ENCODE data around the gene TNRC6A.

Gene TNRC6A

GRCh38 chr16:24753437-24753836 is 24.0 kb downstream of the TNRC6A start:
- H3K4me1 ChIP-seq = peaks cover 6% of the 10 kb centered on the region; the same call in 1 of the 2 replicates
- H3K27me3 ChIP-seq (ENCODE audit: low read depth) = no peaks in the 10 kb centered on the region
- no peak for DNase-seq (ENCODE audit: low spot score in 2 of 2)
- in situ Hi-C loops (cut with MboI; ENCODE audit: low sequenced_read_pairs) = no loop called here
- H3K9me3 ChIP-seq = no peaks in the 10 kb centered on the region
- no peak overlapping the region for H3K4me3 ChIP-seq
- H3K36me3 ChIP-seq (replicated peaks) = no peaks in the 10 kb centered on the region; the same call in 1 of the 2 replicates

GRCh38 chr16:24754543-24754942 is 25.1 kb downstream of the TNRC6A start:
- H3K36me3 ChIP-seq (replicated peaks) = peaks cover 3% of the 10 kb centered on the region; the same call in 1 of the 2 replicates
- H3K27me3 ChIP-seq (ENCODE audit: low read depth) = no peaks in the 10 kb centered on the region
- in situ Hi-C loops (cut with MboI; ENCODE audit: low sequenced_read_pairs) = no loop called here
- peaks cover 6% of the 10 kb centered on the region; the same call in 1 of the 2 replicates for H3K4me1 ChIP-seq
- H3K4me3 ChIP-seq = no peak overlapping the region
- no peak for DNase-seq (ENCODE audit: low spot score in 2 of 2)
- H3K9me3 ChIP-seq = no peaks in the 10 kb centered on the region

DNA sequence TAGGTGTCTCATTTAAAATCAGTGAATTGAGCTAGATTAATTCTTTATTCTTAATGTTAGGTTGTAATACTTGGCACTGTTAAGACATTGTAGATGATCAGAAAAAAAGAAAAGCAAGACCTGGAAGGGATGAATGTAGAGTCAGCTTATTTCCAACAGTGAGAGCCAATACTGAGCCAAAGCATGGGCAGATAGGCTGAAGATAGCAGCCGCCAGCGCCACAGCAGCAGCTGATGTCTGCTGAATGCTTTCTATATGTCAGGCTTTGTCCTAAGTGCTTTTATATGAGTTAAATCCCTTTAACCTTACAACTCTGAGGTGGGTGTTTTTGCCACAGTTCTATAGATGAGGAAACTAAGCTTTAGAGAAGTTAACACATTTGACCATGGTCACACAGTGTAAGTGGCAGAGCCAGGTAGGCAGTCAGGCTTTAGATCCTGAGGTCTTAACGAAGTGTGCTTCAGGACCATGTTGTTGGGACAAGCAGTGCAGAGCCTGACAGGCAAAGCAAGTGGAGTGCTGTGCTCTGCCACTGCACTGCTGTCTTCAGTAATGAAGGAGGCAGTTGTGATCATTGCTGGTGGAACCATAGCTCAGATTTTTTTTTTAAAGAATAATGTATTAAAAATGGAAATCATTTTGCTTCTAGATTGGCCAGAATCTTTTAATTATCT is 25.9 kb downstream of the TNRC6A start:
- in situ Hi-C loops (cut with MboI; ENCODE audit: low sequenced_read_pairs) = no loop called here
- no peaks in the 10 kb centered on the region for H3K27me3 ChIP-seq (ENCODE audit: low read depth)
- peaks cover 9% of the 10 kb centered on the region for H3K36me3 ChIP-seq (replicated peaks)
- DNase-seq (ENCODE audit: low spot score in 2 of 2) = peak in 1 of 2 experiments; percentile 12
- peaks cover 6% of the 10 kb centered on the region; the same call in 1 of the 2 replicates for H3K4me1 ChIP-seq
- H3K9me3 ChIP-seq = no peaks in the 10 kb centered on the region
- H3K4me3 ChIP-seq = no peak overlapping the region

DNA sequence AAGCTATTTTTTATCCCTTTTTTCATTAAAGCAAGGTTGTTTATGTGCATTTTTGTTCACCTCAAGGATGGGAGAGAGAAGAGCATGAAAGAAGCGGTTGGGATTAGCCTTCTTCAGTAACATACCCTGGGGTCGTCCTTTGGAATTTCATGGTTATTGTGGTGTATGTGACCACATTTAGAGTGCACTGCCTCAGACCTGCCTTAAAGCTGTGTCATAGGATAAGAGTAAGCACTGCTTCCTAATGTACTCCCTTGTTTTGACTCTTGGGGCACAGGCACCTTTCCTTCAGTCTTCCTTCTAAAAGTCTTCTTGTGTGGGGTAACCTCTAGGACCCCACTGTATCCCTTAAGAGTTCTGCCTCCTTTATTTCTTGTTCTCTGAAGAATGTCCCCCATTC is 28.9 kb downstream of the TNRC6A start:
- Histone ChIP-seq H3K9me3 (no peaks in the 10 kb centered on the region), H3K36me3 (replicated peaks) (peaks cover 22% of the 10 kb centered on the region), H3K27me3 (ENCODE audit: low read depth) (no peaks in the 10 kb centered on the region), H3K4me1 (peaks cover 6% of the 10 kb centered on the region; the same call in 1 of the 2 replicates), H3K4me3 (no peak overlapping the region)
- peak in 1 of 2 experiments; percentile 26 for DNase-seq (ENCODE audit: low spot score in 2 of 2)
- in situ Hi-C loops (cut with MboI; ENCODE audit: low sequenced_read_pairs) = no loop called here

GRCh38 chr16:24759006-24759405 is 29.6 kb downstream of the TNRC6A start:
- Histone ChIP-seq H3K4me1 (peaks cover 6% of the 10 kb centered on the region; the same call in 1 of the 2 replicates), H3K27me3 (ENCODE audit: low read depth) (no peaks in the 10 kb centered on the region), H3K4me3 (no peak overlapping the region), H3K9me3 (no peaks in the 10 kb centered on the region), H3K36me3 (replicated peaks) (peaks cover 24% of the 10 kb centered on the region)
- DNase-seq (ENCODE audit: low spot score in 2 of 2) = no peak
- in situ Hi-C loops (cut with MboI; ENCODE audit: low sequenced_read_pairs) = no loop called here

GRCh38 chr16:24761526-24761925 is 32.1 kb downstream of the TNRC6A start:
- H3K36me3 ChIP-seq (replicated peaks) = peaks cover 24% of the 10 kb centered on the region
- in situ Hi-C loops (cut with MboI; ENCODE audit: low sequenced_read_pairs) = no loop called here
- no peaks in the 10 kb centered on the region for H3K9me3 ChIP-seq
- H3K4me3 ChIP-seq = no peak overlapping the region
- H3K27me3 ChIP-seq (ENCODE audit: low read depth) = no peaks in the 10 kb centered on the region
- DNase-seq (ENCODE audit: low spot score in 2 of 2) = no peak
- peaks cover 3% of the 10 kb centered on the region; the same call in 1 of the 2 replicates for H3K4me1 ChIP-seq

DNA sequence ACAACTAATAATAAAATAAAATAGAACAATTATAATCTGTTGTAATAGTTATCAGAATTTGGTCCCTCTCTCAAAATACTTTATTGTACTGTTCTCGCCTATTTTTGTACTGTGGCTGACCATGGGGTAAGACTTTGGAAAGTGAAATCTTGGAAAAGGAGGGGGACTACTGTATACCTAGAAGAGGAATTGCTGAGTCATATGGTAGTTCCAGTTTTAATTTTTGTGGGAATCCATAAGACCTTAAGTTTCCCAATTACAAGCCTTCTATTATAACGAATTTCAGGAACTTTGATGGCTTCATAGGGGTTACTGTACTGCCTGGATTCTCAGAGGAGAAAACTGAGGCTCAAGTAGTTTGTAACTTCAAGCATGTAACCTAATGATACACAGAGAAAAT is 35.5 kb downstream of the TNRC6A start:
- Histone ChIP-seq H3K27me3 (ENCODE audit: low read depth) (no peaks in the 10 kb centered on the region), H3K36me3 (replicated peaks) (peaks cover 19% of the 10 kb centered on the region), H3K4me1 (peaks cover 10% of the 10 kb centered on the region), H3K4me3 (no peak overlapping the region), H3K9me3 (no peaks in the 10 kb centered on the region)
- in situ Hi-C loops (cut with MboI; ENCODE audit: low sequenced_read_pairs) = no loop called here
- no peak for DNase-seq (ENCODE audit: low spot score in 2 of 2)

DNA sequence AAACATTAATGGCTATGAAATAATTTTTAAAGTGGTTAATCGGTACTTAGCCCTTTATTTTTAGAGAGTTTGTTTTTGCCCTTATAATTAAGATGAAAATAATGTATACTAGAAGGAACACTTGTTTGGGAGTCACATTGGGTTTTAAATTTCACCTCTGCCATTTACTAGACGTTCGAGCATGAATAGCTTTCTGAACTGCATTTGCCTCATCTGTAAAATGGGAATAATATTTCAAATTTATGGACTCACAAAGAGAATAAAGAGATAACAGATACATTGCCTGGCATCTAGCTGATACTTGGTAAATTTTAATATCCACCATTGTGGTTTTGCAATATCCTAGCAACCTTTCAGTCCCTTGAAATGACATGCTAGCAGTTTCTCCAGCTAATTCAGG is 36.6 kb downstream of the TNRC6A start:
- H3K27me3 ChIP-seq (ENCODE audit: low read depth) = no peaks in the 10 kb centered on the region
- no peak overlapping the region for H3K4me3 ChIP-seq
- peaks cover 16% of the 10 kb centered on the region for H3K36me3 ChIP-seq (replicated peaks)
- H3K9me3 ChIP-seq = no peaks in the 10 kb centered on the region
- no peak for DNase-seq (ENCODE audit: low spot score in 2 of 2)
- peaks cover 14% of the 10 kb centered on the region for H3K4me1 ChIP-seq
- in situ Hi-C loops (cut with MboI; ENCODE audit: low sequenced_read_pairs) = no loop called here

DNA sequence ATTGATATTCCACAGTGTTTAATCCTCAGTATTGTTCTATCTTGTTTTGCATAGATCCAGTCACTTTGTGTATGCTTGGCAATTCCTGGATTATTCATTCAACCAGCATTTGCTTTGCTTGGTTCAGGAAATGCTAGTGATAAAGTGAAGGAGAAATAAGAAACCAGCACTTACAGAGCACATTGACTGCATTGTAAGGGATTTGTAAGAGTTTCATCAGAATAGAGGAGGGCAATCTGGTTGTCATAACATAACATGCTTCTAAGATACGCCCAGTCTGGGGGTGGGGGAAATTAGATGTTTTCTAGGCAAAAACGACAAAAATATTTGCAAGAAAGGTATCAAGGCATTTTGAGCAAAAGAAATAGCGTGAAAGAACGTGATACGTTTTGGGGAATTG is 40.4 kb downstream of the TNRC6A start:
- no peak overlapping the region for H3K4me3 ChIP-seq
- peaks cover 14% of the 10 kb centered on the region for H3K4me1 ChIP-seq
- no peaks in the 10 kb centered on the region for H3K9me3 ChIP-seq
- in situ Hi-C loops (cut with MboI; ENCODE audit: low sequenced_read_pairs) = no loop called here
- DNase-seq (ENCODE audit: low spot score in 2 of 2) = peak in 1 of 2 experiments; percentile 48
- peaks cover 7% of the 10 kb centered on the region for H3K36me3 ChIP-seq (replicated peaks)
- H3K27me3 ChIP-seq (ENCODE audit: low read depth) = no peaks in the 10 kb centered on the region

- Histone ChIP-seq H3K36me3 (replicated peaks) (peaks cover 16% of the 10 kb centered on the region), H3K4me3 (no peak overlapping the region), H3K27me3 (ENCODE audit: low read depth) (no peaks in the 10 kb centered on the region), H3K9me3 (no peaks in the 10 kb centered on the region), H3K4me1 (peaks cover 14% of the 10 kb centered on the region)
- DNase-seq (ENCODE audit: low spot score in 2 of 2) = no peak
- in situ Hi-C loops (cut with MboI; ENCODE audit: low sequenced_read_pairs) = no loop called here
Observed at GRCh38 chr16:24771132-24771778, 41.8 kb downstream of the TNRC6A start.

GRCh38 chr16:24771779-24772157 is 42.3 kb downstream of the TNRC6A start:
- Histone ChIP-seq H3K36me3 (replicated peaks) (peaks cover 21% of the 10 kb centered on the region), H3K9me3 (no peaks in the 10 kb centered on the region)
- no peak for DNase-seq (ENCODE audit: low spot score in 2 of 2)

DNA sequence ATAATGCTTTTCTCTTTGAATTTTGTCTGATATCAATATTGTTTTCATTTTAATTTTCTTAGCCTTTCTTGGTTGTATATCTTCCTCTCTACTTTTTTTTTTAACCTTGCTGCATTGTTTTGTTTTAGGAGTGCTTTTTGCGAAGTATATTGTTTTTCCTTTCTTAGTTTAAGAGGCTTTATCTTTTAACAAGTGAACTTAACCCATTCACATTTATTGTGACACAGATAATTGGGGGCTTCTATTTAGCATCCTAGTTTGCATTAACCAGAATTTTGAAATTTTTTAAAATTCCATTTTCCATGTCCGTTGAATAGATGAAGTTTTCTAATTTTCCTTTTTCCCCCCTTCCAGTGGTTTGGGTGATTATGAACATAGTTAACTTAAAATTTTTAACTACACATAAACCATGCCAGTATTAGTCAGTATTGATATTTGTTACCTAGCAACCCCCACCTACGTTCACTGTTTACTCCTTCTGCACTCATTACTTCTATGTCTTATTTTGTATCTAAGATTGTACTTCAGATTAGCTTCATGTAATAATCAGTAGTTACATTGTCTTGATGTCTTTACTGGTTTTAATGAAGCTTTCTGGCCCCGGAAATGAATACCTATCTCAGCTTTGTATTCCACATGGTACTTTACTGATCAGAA is 44.4 kb downstream of the TNRC6A start:
- no peaks in the 10 kb centered on the region for H3K27me3 ChIP-seq (ENCODE audit: low read depth)
- no peak for DNase-seq (ENCODE audit: low spot score in 2 of 2)
- in situ Hi-C loops (cut with MboI; ENCODE audit: low sequenced_read_pairs) = no loop called here
- peaks cover 43% of the 10 kb centered on the region for H3K36me3 ChIP-seq (replicated peaks)
- H3K4me3 ChIP-seq = no peak overlapping the region
- peaks cover 14% of the 10 kb centered on the region for H3K4me1 ChIP-seq
- H3K9me3 ChIP-seq = no peaks in the 10 kb centered on the region

More at GRCh38 chr16:24771779-24772157, 42.3 kb downstream of the TNRC6A start:
- in situ Hi-C loops (cut with MboI; ENCODE audit: low sequenced_read_pairs) = no loop called here
- Histone ChIP-seq H3K4me3 (no peak overlapping the region), H3K27me3 (ENCODE audit: low read depth) (no peaks in the 10 kb centered on the region), H3K4me1 (peaks cover 14% of the 10 kb centered on the region)

DNA sequence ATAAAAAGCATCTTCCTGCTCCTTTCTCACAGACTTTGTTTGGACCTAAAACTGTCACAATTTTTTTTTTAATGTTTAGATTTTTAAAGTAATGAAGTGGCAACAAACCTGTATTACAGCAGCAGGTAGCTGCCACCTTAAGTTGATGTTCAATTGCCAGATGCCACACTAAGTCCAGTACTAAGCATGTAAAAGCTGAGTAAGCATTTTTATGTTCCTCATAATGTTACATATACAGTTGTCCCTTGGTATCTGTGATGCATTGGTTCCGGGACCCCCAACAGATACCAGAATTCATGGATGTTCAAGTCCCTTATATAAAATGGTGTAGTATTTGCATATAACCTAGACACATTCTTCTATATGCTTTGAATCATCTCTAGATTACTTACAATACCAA is 45.1 kb downstream of the TNRC6A start:
- Histone ChIP-seq H3K4me1 (peaks cover 9% of the 10 kb centered on the region), H3K4me3 (no peak overlapping the region), H3K9me3 (no peaks in the 10 kb centered on the region), H3K27me3 (ENCODE audit: low read depth) (no peaks in the 10 kb centered on the region), H3K36me3 (replicated peaks) (peaks cover 49% of the 10 kb centered on the region)
- in situ Hi-C loops (cut with MboI; ENCODE audit: low sequenced_read_pairs) = no loop called here
- no peak for DNase-seq (ENCODE audit: low spot score in 2 of 2)

GRCh38 chr16:24775455-24775854 is 46.0 kb downstream of the TNRC6A start:
- peaks cover 57% of the 10 kb centered on the region for H3K36me3 ChIP-seq (replicated peaks)
- H3K27me3 ChIP-seq (ENCODE audit: low read depth) = no peaks in the 10 kb centered on the region
- in situ Hi-C loops (cut with MboI; ENCODE audit: low sequenced_read_pairs) = no loop called here

More at GRCh38 chr16:24775455-24775854, 46.0 kb downstream of the TNRC6A start:
- no peaks in the 10 kb centered on the region for H3K4me1 ChIP-seq
- no peaks in the 10 kb centered on the region for H3K9me3 ChIP-seq
- H3K4me3 ChIP-seq = no peak overlapping the region
- no peak for DNase-seq (ENCODE audit: low spot score in 2 of 2)

Measured in HAP-1 (cell line).